GM12878 (cell line): ENCODE measurements around the gene PACS1. TPM values are rescaled to one million over a fixed set of nuclear protein-coding genes. Genes with fewer than 3 reads are reported as not detected.

Experiments
- ATAC-seq: fragments of 200-7000 bp; cut with Tn5 transposase; 3 replicates; pipeline ENCODE4 v1.9.1; 2020; ENCODE audit warnings: mild to moderate bottlenecking, moderate library complexity
- BruUV-seq: library from RNA; stranded (reverse); fragments of 400-500 nt; replicated peaks from 2 replicates; lab custom pipeline; 2021; lab: Mats Ljungman, UMichigan
- CTCF ChIA-PET: fragments of 300-600 bp; sonication (Branson Sonifier 250); formaldehyde crosslinking; extraction: SDS; loops from one replicate; lab custom pipeline; 2021; ENCODE audit warnings: inconsistent platforms; lab: Yijun Ruan, JAX
- POLR2A ChIA-PET: fragments of 350-600 bp; formaldehyde crosslinking; extraction: SDS; loops from one replicate; lab custom pipeline; 2021; ENCODE audit warnings: inconsistent platforms; lab: Charles Lee
- RAD21 ChIA-PET: fragments of 300-600 bp; sonication (Branson Sonifier 250); formaldehyde crosslinking; loops from one replicate; lab custom pipeline; 2023; ENCODE audit warnings: antibody characterized with exemption; ENCODE audit not compliant: unreplicated experiment; lab: Charles Lee
- SMC1A ChIA-PET: fragments of 300-600 bp; sonication (Branson Sonifier 250); formaldehyde crosslinking; loops from one replicate; lab custom pipeline; 2023; ENCODE audit not compliant: unreplicated experiment, uncharacterized antibody; lab: Charles Lee
- DNase-seq: peaks from one replicate; pipeline ENCODE4 v3.0.0-alpha.2; 2011; ENCODE audit warnings: low read depth, low spot score
- FAIRE-seq: peaks from 3 replicates; lab custom pipeline; 2011; peaks lifted over from hg19 to GRCh38; lab: Jason Lieb, UNC
- H2AFZ ChIP-seq: 2 replicates; pipeline ENCODE4 v1.6.0; 2011; ENCODE audit warnings: low read depth, low read length, control low read depth; ENCODE audit not compliant: control insufficient read depth
- H3K27ac ChIP-seq: 2 replicates; pipeline ENCODE4 v1.5.1; 2011; ENCODE audit warnings: control low read depth; ENCODE audit not compliant: control insufficient read depth, insufficient read depth
- H3K27me3 ChIP-seq, 2 experiments: replicated peaks in 1 of 2; 2 replicates each; pipeline versions ENCODE4 v1.6.0 to v1.6.1; 2011; ENCODE audit warnings: low read length in 1 of 2; ENCODE audit not compliant: control insufficient read depth in 2 of 2, insufficient read depth in 2 of 2
- H3K36me3 ChIP-seq, 2 experiments: 2 replicates each; pipeline ENCODE4 v1.5.1; 2011; ENCODE audit warnings: low read length in 1 of 2; ENCODE audit not compliant: control insufficient read depth in 2 of 2, insufficient read depth in 2 of 2
- H3K4me1 ChIP-seq: 2 replicates; pipeline ENCODE4 v1.6.1; 2011; ENCODE audit warnings: mild to moderate bottlenecking, low read length, moderate library complexity, mixed read lengths; ENCODE audit not compliant: control insufficient read depth, insufficient read depth
- H3K4me2 ChIP-seq: 2 replicates; pipeline ENCODE4 v1.6.0; 2011; ENCODE audit warnings: control low read depth; ENCODE audit not compliant: control insufficient read depth, insufficient read depth
- H3K4me3 ChIP-seq: fragments of 200-600 bp; sonication (generic); 2 replicates; pipeline ENCODE4 v1.5.1; 2016
- H3K79me2 ChIP-seq: 2 replicates; pipeline ENCODE4 v1.6.0; 2011; ENCODE audit warnings: low read length; ENCODE audit not compliant: control insufficient read depth, insufficient read depth
- H3K9ac ChIP-seq: 2 replicates; pipeline ENCODE4 v1.8.0; 2011; ENCODE audit warnings: low read length, control low read depth, mixed read lengths; ENCODE audit not compliant: control insufficient read depth, insufficient read depth
- H3K9me3 ChIP-seq: replicated peaks from 3 replicates; pipeline ENCODE4 v1.5.1; 2011; ENCODE audit warnings: mild to moderate bottlenecking, low read length; ENCODE audit not compliant: control insufficient read depth, insufficient read depth
- H4K20me1 ChIP-seq: 2 replicates; pipeline ENCODE4 v1.6.0; 2011; ENCODE audit not compliant: control insufficient read depth, insufficient read depth
- CREB1 ChIP-seq: IDR thresholded peaks from 2 replicates; pipeline ENCODE4 v1.6.1; 2012; ENCODE audit warnings: low read depth, mild to moderate bottlenecking, inconsistent platforms
- ESRRA ChIP-seq: IDR thresholded peaks from 2 replicates; pipeline ENCODE4 v1.6.1; 2012; ENCODE audit warnings: mild to moderate bottlenecking, low read length, improper control_type of control experiment
- HDGF ChIP-seq: fragments of 450-650 bp; IDR thresholded peaks from 2 replicates; pipeline ENCODE4 v1.6.1; 2016; ENCODE audit warnings: antibody characterized with exemption
- POU2F2 ChIP-seq: IDR thresholded peaks from 3 replicates; pipeline ENCODE4 v1.6.1; 2011; ENCODE audit warnings: low read depth, mild to moderate bottlenecking, low read length, borderline replicate concordance
- RUNX3 ChIP-seq: IDR thresholded peaks from 2 replicates; pipeline ENCODE4 v1.6.1; 2012; ENCODE audit warnings: low read length, inconsistent platforms
- YBX1 ChIP-seq: fragments of 450-650 bp; IDR thresholded peaks from 2 replicates; pipeline ENCODE4 v1.6.1; 2016; ENCODE audit warnings: antibody characterized with exemption
- WGBS: methylation state at CpG from one replicate; pipeline ENCODE4 v1.1.6; 2016; ENCODE audit warnings: low lambda C conversion rate; ENCODE audit not compliant: insufficient replicate concordance, insufficient coverage; ENCODE audit errors: missing lambda C conversion rate; 5-methylcytosine and 5-hydroxymethylcytosine counted together
- in situ Hi-C: fragments of 300-500 bp; cut with MboI; formaldehyde crosslinking; loops from 9 replicates; pipeline ENCODE4 v1.14.3; 2018; ENCODE audit warnings: mixed read lengths
- intact Hi-C: fragments of 100-400 bp; cut with micrococcal nuclease; formaldehyde crosslinking; loops from one replicate; pipeline ENCODE4 v1.14.2; 2022; ENCODE audit not compliant: unreplicated experiment
- polyA plus RNA-seq, 11 experiments: library from polyadenylated mRNA; depleted of rRNA in 4 of 11; unstranded in 6 of 11; stranded (reverse) in 5 of 11; fragments of >200 nt; fragmentation: Nextera tagmentation in 4 of 11; fragmentation: Illumina TruSeq in 1 of 11; extraction: Ambion mirVana in 4 of 11; extraction: Trizol in 1 of 11; gene quantifications; 1 replicate in 1 of 11; 2 replicates in 10 of 11; pipeline versions ENCODE4 v1.2.1 to v1.2.3, GENCODE V29; 2011 to 2016; ENCODE audit warnings: inconsistent platforms in 2 of 11, missing spikeins in 2 of 11, low read depth in 1 of 11
- total RNA-seq, 4 experiments: library from RNA; depleted of rRNA in 3 of 4; stranded (reverse); fragments of >200 nt in 3 of 4; fragmentation: Illumina TruSeq in 1 of 4; extraction: Trizol in 1 of 4; gene quantifications; 2 replicates each; pipeline versions ENCODE4 v1.2.1 to v1.2.3, GENCODE V29; 2013 to 2021
- TF ChIP-seq, protein P1 (sequence below): IDR thresholded peaks from 2 replicates; pipeline ENCODE4 v1.6.1; 2012; ENCODE audit warnings: low read length, inconsistent platforms
- TF ChIP-seq, protein P2 (sequence below): fragments of 150-350 bp; IDR thresholded peaks from 2 replicates; pipeline ENCODE4 v1.6.1; 2016; ENCODE audit warnings: low read depth, low read length

PACS1 gene
- total and polyA plus RNA-seq, 10 of the 15 experiments (the other 5 are each of a cell fraction or from before 2014, with no cell fraction given): 1.1 to 74.3 (median 17.9) TPM

DNA sequence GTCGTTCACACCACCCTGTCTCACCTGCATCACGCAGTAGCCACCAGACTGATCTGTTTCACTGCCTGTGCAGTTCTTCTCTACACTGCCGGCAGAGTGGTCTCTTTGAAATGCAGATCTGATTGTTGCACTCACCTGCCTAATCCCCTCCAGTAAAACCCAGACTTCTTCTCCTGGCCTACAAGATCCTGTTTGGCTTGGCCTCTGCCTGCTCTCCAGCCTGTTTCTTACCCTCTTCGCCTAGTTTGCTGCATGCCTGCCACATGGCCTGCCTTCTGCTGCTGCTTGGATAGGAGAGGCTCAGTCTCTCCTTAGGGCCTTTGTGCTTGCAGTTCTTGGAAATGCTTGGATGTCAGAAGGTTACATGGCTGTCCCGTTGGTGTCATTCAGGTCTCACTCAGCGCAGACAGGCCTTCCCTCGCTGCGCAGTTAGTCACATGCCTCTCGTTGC lies 42.0 kb downstream of the PACS1 start:
- H3K4me3 ChIP-seq: no peak overlapping the region
- BruUV-seq: no TSS peak
- intact Hi-C loops: loop anchor here (1.0 to 2.0 kb wide), 2 partner anchors 25 to 42 kb away; partner anchors contain the start of gene PACS1
- peaks cover 63% of the 10 kb centered on the region for H3K79me2 ChIP-seq
- FAIRE-seq (no peak), DNase-seq (no peak), ATAC-seq (peak; percentile 28)
- H3K4me2 ChIP-seq: peak overlapping the region; percentile 98
- no peak overlapping the region for H2AFZ ChIP-seq
- 0 out of 2 replicates have a peak overlapping the region, but pooled peaks have one; percentile 1 for H3K9ac ChIP-seq
- SMC1A ChIA-PET: interaction anchor here (1.0 to 14.6 kb wide), 7 partner anchors 9 to 38 kb away, joined by 3 to 265 read pairs (median 15); partner anchors contain the start of gene PACS1
- no peaks in the 10 kb centered on the region for H4K20me1 ChIP-seq
- CTCF ChIA-PET: interaction anchor here (0.8 to 12.2 kb wide), 5 partner anchors 8 to 67 kb away, joined by 3 to 109 read pairs (median 5); partner anchors contain the start of gene PACS1
- POLR2A ChIA-PET: interaction anchor here (1.5 to 10.3 kb wide), 4 partner anchors 10 to 23 kb away, joined by 5 to 91 read pairs (median 6); no protein-coding TSS in a partner anchor
- no peaks in the 10 kb centered on the region for H3K27me3 ChIP-seq
- TF ChIP-seq YBX1: no peak
- peak; percentile 68; the same call in 1 of the 2 replicates for TF ChIP-seq HDGF
- in situ Hi-C loops: no loop called here
- 58% methylated on average over 9 of the region's 9 CpGs for WGBS
- H3K27ac ChIP-seq: peak overlapping the region; percentile 88
- no peaks in the 10 kb centered on the region; a peak in 1 of 4 replicates for H3K36me3 ChIP-seq
- peaks cover 72% of the 10 kb centered on the region for H3K4me1 ChIP-seq
- RAD21 ChIA-PET: interaction anchor here (1.0 to 5.8 kb wide), 3 partner anchors 13 to 34 kb away, joined by 3 to 78 read pairs (median 63); no protein-coding TSS in a partner anchor
- no peaks in the 10 kb centered on the region for H3K9me3 ChIP-seq

DNA sequence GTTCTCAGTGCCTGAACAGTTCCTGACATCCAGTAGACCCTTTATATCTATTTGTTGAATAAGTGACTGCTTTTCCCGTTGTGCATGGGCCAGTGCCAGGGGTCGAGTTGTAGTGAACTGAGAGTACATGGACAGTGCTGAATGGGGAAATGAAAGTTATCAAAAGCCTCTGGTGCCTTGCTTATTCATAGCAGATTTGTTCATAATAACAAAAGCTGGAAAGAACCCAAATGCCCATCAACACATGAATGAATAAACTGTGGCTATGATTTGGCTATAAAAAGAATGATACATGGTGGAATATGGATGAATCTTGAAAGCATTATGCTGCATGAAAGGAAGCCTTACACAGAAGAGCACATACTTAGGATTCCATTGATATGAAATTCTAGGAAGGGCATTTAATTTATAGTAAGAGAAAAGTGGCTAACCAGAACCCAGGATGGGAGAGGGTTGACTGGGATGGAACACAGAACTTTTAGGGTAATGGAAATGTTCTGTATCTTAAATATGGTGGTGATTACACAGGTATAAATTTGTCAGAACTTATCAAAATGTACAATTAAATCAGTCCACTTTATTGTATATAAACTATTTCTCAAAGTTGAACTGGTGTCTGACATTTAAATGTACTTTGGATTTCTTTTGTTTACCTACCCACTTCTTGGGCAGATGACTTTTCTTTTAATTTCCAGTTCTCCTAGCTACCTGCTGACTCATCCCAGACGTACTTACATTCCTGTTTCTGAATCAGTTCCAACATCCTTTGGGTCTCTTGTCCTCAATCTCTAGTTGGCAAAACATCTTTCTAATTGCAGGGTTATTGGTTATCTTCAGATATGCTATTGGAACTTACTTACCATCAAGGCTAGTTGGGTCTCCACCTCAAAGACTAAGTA lies 42.8 kb downstream of the PACS1 start:
- Histone ChIP-seq H4K20me1 (no peaks in the 10 kb centered on the region), H3K4me2 (peak overlapping the region; percentile 98), H3K9ac (peak overlapping the region; percentile 44; the same call in 1 of the 2 replicates), H3K27ac (peak overlapping the region; percentile 88), H3K4me1 (peaks cover 72% of the 10 kb centered on the region), H2AFZ (no peak overlapping the region), H3K27me3 (no peaks in the 10 kb centered on the region), H3K79me2 (peaks cover 65% of the 10 kb centered on the region), H3K9me3 (no peaks in the 10 kb centered on the region), H3K4me3 (peak overlapping the region; percentile 45), H3K36me3 (no peaks in the 10 kb centered on the region; a peak in 1 of 4 replicates)
- POLR2A ChIA-PET: interaction anchor here (1.1 to 10.3 kb wide), 7 partner anchors 12 to 60 kb away, joined by 4 to 91 read pairs (median 9); partner anchors contain the start of genes PACS1 and SF3B2
- intact Hi-C loops (loop anchor here (1.0 to 2.0 kb wide), 2 partner anchors 24 to 43 kb away; partner anchors contain the start of gene PACS1), in situ Hi-C loops (no loop called here)
- WGBS: 1% methylated on average over 3 of the region's 3 CpGs
- FAIRE-seq (no peak), ATAC-seq (peak; percentile 77), DNase-seq (no peak)
- no TSS peak for BruUV-seq
- RAD21 ChIA-PET: interaction anchor here (0.8 to 5.8 kb wide), 7 partner anchors 13 to 109 kb away, joined by 3 to 78 read pairs (median 7); partner anchors contain the start of gene PACS1
- CTCF ChIA-PET: interaction anchor here (0.8 to 12.2 kb wide), 7 partner anchors 12 to 229 kb away, joined by 3 to 109 read pairs (median 7); partner anchors contain the start of gene PACS1
- SMC1A ChIA-PET: interaction anchor here (1.0 to 14.6 kb wide), 7 partner anchors 9 to 39 kb away, joined by 3 to 265 read pairs (median 15); partner anchors contain the start of gene PACS1
- TF ChIP-seq, protein P1, sequence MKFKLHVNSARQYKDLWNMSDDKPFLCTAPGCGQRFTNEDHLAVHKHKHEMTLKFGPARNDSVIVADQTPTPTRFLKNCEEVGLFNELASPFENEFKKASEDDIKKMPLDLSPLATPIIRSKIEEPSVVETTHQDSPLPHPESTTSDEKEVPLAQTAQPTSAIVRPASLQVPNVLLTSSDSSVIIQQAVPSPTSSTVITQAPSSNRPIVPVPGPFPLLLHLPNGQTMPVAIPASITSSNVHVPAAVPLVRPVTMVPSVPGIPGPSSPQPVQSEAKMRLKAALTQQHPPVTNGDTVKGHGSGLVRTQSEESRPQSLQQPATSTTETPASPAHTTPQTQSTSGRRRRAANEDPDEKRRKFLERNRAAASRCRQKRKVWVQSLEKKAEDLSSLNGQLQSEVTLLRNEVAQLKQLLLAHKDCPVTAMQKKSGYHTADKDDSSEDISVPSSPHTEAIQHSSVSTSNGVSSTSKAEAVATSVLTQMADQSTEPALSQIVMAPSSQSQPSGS: peak; percentile 72; the same call in 1 of the 2 replicates
- TF ChIP-seq POU2F2: peak; percentile 55; the same call in 1 of the 3 replicates
- peak; percentile 19; the same call in 1 of the 2 replicates for TF ChIP-seq CREB1
- TF ChIP-seq ESRRA: no peak
- TF ChIP-seq, protein P2, sequence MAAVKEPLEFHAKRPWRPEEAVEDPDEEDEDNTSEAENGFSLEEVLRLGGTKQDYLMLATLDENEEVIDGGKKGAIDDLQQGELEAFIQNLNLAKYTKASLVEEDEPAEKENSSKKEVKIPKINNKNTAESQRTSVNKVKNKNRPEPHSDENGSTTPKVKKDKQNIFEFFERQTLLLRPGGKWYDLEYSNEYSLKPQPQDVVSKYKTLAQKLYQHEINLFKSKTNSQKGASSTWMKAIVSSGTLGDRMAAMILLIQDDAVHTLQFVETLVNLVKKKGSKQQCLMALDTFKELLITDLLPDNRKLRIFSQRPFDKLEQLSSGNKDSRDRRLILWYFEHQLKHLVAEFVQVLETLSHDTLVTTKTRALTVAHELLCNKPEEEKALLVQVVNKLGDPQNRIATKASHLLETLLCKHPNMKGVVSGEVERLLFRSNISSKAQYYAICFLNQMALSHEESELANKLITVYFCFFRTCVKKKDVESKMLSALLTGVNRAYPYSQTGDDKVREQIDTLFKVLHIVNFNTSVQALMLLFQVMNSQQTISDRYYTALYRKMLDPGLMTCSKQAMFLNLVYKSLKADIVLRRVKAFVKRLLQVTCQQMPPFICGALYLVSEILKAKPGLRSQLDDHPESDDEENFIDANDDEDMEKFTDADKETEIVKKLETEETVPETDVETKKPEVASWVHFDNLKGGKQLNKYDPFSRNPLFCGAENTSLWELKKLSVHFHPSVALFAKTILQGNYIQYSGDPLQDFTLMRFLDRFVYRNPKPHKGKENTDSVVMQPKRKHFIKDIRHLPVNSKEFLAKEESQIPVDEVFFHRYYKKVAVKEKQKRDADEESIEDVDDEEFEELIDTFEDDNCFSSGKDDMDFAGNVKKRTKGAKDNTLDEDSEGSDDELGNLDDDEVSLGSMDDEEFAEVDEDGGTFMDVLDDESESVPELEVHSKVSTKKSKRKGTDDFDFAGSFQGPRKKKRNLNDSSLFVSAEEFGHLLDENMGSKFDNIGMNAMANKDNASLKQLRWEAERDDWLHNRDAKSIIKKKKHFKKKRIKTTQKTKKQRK: no peak
- peak; percentile 70 for TF ChIP-seq RUNX3
